ENCODE data around the gene NR1D1. TPM values are rescaled to one million over a fixed set of nuclear protein-coding genes. Genes with fewer than 3 reads are reported as not detected.

Gene NR1D1
- total and polyA plus RNA-seq, 2 of the 13 experiments (the other 11 are each of a cell fraction or from before 2014, with no cell fraction given) = 2.1 to 2.7 TPM

GRCh38 chr17:40113907-40114245 lies 13.5 kb upstream of the NR1D1 start:
- Histone ChIP-seq H3K4me2 (ENCODE audit: low read depth, low read length) (peak overlapping the region; percentile 93), H3K4me1 (ENCODE audit: insufficient read depth, low read length) (peaks cover 85% of the 10 kb centered on the region), H3K36me3 (replicated peaks in 1 of 2; ENCODE audit: control insufficient read depth in 1 of 2, insufficient read depth in 2 of 2, low read length in 2 of 2) (no peaks in the 10 kb centered on the region), H3K27ac (ENCODE audit: extremely low read length, insufficient read depth, low read length) (peak overlapping the region; percentile 95), H3K27me3 (ENCODE audit: control insufficient read depth in 1 of 2, insufficient read depth in 2 of 2, low read length in 2 of 2) (no peaks in the 10 kb centered on the region), H3K4me3 (replicated peaks in 1 of 3; ENCODE audit: insufficient read depth in 1 of 3, low read depth in 2 of 3, low read length in 3 of 3) (peak overlapping the region; percentile 21 to 67 (median 39)), H3K9ac (ENCODE audit: insufficient read depth, low read depth, low read length) (peak overlapping the region; percentile 87), H3K9me3 (ENCODE audit: low read length) (no peaks in the 10 kb centered on the region), H3K79me2 (ENCODE audit: insufficient read depth, low read length) (no peaks in the 10 kb centered on the region), H2AFZ (ENCODE audit: low read length) (peak overlapping the region; percentile 56), H4K20me1 (ENCODE audit: insufficient read depth, low read length) (no peaks in the 10 kb centered on the region)
- DNase-seq (ENCODE audit: low spot score) (no peak), ATAC-seq (peak; percentile 11), FAIRE-seq (no peak)
- POLR2A ChIA-PET = interaction anchor here (0.6 to 7.3 kb wide), 35 partner anchors 9 to 438 kb away, joined by 3 to 568 read pairs (median 7); partner anchors contain the start of genes CASC3, CDC6, CSF3 and MED24
- intact Hi-C loops (cut with micrococcal nuclease; ENCODE audit: unreplicated experiment) (loop anchor here (1.0 kb wide), 4 partner anchors 9 to 54 kb away; partner anchors contain the start of gene CASC3), in situ Hi-C loops (cut with HindIII; ENCODE audit: extremely low pct_ligation_motif_present, low pct_unique_long_range_greater_than_20kb) (loop anchor here (5.0 kb wide), 1 partner anchor 53 kb away; no protein-coding TSS in a partner anchor)
- BruUV-seq (replicated peaks) = no TSS peak
- WGBS (ENCODE audit: low lambda C conversion rate) = 0% methylated on average over 5 of the region's 5 CpGs
- CTCF ChIA-PET (ENCODE audit: low intra/inter-chr PET ratio, low total read pairs) = interaction anchor here (1.0 to 2.4 kb wide), 4 partner anchors 8 to 54 kb away, joined by 3 to 31 read pairs (median 8); partner anchors contain the start of genes MSL1 and THRA
- TF ChIP-seq ZNF343 (CRISPR knock-in tag; IDR thresholded peaks at IDR 0.05) (no peak), RBM39 (IDR thresholded peaks at IDR 0.05; ENCODE audit: low read depth, low read length, poor library complexity, severe bottlenecking) (no peak), NAIF1 (CRISPR knock-in tag; IDR thresholded peaks at IDR 0.05; ENCODE audit: borderline replicate concordance) (peak; percentile 54; the same call in 1 of the 2 replicates), ZBTB33 (CRISPR knock-in tag; IDR thresholded peaks at IDR 0.05) (no peak), ZIK1 (CRISPR knock-in tag; IDR thresholded peaks at IDR 0.05; ENCODE audit: borderline replicate concordance, low read depth) (0 out of 2 replicates have a peak, but pooled peaks have one; percentile 9), EHMT2 (IDR thresholded peaks at IDR 0.05; ENCODE audit: borderline replicate concordance, low read depth, low read length) (no peak; the same call in 1 of the 2 replicates), KDM5B (CRISPR knock-in tag; IDR thresholded peaks at IDR 0.05; ENCODE audit: borderline replicate concordance) (0 out of 2 replicates have a peak, but pooled peaks have one; percentile 5), SOX6 (IDR thresholded peaks at IDR 0.05) (no peak), SOX6 (CRISPR knock-in tag; IDR thresholded peaks at IDR 0.05) (no peak), ZNF512 (CRISPR knock-in tag; IDR thresholded peaks at IDR 0.05) (no peak), KMT2A (CRISPR knock-in tag; IDR thresholded peaks at IDR 0.05) (no peak), DR1 (CRISPR knock-in tag; IDR thresholded peaks at IDR 0.05) (no peak), AFF4 (CRISPR knock-in tag; IDR thresholded peaks at IDR 0.05) (0 out of 2 replicates have a peak, but pooled peaks have one; percentile 0), ZNF350 (CRISPR knock-in tag; IDR thresholded peaks at IDR 0.05; ENCODE audit: borderline replicate concordance, low read depth) (no peak), KDM4B (CRISPR knock-in tag; IDR thresholded peaks at IDR 0.05) (0 out of 2 replicates have a peak, but pooled peaks have one; percentile 3), PRMT3 (CRISPR knock-in tag; IDR thresholded peaks at IDR 0.05; ENCODE audit: borderline replicate concordance, low read depth) (no peak)
